NCI-H1417 (cell line): Measurements from ENCODE around the gene CLCF1.
"Not testable (repeated sequence)": the region's sequence is repeated elsewhere in the genome, so short reads cannot be mapped to it uniquely, and the experiment has no call there.

Source experiments
- DNase-seq, 3 experiments: peaks; one replicate each; lab custom pipeline; 2025; lab: John Stamatoyannopoulos, UW

Gene CLCF1

DNA sequence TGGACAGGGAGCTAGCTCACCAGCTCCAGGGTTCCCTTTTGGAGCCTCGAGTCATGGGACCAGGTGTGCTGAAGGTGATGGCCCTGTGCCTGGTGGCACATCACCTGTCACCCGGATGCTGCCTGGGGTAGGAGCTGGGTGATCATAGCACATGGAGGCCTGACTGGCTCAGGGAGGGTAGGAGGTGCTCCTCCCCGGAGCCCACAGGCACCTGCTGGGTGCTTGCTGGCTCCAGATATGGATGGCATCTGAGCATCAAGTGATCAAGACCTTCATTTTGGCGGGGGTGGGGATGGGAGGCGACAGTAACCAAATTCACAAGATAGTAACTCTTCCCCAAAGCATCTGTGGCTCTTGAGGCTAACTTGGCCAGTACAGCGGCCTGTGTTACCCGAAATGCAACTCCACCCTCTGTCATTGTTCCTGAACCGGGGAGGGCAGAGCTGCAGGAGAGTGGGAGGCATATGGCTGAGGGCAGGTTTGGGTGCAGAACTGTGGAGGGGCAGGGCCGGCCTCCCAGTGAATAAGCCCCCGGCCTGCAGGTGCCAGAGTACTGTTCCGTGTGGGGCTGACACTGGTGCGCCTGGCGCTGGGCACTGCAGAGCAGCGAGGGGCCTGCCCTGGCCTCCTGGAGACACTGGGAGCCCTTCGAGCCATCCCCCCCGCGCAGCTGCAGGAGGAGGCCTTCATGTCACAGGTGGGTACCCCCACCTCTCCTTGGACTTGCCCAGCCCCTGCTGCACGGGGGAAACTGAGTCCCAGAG lies 35.2 kb upstream of the CLCF1 start:
- DNase-seq: no peak

DNA sequence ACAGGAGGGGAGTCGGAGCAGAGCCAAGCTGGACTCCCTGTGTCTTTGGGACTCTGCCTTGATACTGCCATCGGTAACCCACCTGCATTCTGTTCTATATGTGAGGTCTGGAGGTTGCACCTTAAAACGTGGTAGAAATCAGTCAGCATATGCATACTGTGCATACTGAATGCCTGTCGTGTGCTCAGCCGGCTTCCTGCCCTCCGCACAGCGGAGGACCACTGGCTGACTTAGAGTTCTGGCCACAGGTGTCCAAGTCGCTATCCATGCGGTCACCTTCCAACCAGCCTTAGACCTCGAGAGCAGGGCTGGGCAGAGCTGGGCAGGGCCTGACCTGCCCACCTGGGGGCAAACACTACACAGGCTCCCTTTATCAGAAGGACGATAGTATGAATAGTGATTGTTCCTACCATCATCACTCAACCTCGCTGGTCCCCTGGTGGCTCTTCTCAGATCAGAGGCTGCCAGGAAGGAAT lies 34.3 kb upstream of the CLCF1 start:
- no peak for DNase-seq

DNA sequence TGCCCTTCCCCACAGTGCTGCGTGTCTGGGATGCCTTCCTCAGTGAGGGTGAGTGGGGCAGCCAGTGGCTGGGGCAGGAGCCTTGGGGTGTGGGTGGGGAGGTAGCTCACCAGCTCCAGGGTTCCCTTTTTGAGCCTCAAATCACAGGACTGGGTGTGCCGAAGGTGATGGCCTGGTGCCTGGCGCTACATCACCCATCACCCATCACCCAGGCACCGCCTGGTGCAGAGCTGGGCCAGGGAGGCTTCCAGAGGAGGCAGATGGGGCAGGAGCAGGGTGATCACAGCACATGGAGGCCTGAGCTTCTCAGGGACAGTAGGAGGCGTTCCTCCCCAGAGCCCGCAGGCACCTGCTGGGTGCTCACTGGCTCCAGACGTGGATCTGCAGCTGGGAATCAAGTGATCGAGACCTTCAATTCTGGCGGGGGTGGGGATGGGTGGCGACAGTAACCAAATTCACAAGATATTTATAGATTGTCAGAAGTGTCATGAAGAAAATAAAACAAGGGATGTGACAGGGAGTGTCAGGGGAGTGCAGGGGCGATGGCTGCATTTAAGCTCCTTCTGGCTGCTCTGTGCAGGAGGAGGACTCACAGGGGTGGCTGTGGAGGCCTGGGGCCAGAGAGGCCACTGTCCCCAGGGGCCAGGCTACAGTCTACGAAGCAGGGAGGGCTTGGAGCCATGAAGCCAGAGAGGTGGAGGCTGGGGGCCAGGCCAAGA lies 33.7 kb upstream of the CLCF1 start:
- peak in 2 of 3 experiments; percentile 32 to 60 for DNase-seq

DNA sequence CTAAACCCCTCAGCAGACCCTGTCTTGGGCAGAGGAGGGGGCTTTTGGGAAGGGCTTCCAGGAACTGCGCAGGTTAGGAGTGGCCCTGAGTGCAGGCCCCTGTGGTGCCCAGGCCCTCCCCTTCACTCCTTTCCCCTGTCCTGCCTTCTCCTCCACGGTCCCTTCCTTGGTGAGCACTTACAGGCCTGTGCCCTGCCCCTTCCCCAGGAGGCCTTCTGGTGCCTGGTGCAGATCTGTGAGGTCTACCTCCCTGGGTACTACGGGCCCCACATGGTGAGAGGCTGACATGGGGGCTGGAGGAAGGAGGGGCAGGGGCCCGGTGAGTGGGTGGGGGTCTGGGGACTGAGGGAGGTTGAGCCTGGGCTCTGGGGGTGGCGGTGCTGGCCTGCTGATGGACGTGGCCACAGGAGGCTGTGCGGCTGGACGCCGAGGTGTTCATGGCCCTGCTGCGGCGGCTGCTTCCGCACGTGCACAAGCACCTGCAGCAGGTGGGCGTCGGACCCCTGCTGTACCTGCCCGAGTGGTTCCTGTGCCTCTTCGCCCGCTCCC lies 33.1 kb upstream of the CLCF1 start:
- no peak for DNase-seq

DNA sequence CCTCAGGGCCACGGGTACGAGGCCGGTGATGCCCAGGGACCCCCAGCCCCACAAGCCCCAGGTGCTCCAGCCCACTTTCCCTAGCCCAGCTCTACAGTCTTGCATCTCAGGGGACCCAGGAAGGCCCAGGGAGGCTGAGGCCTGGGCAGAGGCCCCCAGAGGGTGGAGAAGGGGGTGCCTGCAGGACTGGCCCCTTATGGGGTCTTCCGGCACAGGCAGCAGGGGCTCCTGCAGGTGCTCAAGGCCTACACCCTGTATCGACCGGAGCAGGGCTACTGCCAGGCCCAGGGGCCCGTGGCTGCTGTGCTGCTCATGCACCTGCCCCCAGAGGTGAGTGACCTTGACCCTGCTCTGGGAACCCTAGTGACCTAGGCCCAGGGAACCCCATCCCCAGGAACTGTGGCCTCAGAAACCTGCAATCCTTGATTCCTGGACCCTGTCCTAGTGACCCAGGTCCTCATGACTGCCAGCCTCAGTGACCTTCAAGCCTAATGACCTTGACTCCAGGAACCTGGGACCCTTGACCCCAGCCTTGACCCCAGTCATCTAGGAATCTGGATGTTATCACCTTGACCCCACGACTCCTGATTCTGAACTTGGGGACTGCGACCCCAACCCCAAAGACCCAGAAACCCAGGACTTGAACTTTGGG lies 32.4 kb upstream of the CLCF1 start:
- no peak for DNase-seq

DNA sequence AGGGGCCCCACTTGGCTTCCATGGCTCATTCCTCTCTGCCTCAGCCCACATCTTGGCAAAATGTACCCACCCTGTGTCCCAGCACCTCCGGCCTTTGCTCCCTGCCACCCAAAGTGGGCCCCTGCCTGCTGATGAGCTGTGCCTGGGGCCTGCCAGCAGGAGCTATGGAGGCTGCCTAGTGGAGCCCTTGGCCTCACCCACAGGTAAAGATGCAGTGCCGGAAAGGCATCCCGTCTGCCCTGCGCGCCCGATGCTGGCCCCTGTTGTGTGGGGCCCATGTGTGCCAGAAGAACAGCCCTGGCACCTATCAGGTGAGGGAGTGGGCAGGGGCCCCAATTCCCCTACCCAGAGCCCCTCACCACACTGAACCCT lies 31.8 kb upstream of the CLCF1 start:
- DNase-seq: no peak

DNA sequence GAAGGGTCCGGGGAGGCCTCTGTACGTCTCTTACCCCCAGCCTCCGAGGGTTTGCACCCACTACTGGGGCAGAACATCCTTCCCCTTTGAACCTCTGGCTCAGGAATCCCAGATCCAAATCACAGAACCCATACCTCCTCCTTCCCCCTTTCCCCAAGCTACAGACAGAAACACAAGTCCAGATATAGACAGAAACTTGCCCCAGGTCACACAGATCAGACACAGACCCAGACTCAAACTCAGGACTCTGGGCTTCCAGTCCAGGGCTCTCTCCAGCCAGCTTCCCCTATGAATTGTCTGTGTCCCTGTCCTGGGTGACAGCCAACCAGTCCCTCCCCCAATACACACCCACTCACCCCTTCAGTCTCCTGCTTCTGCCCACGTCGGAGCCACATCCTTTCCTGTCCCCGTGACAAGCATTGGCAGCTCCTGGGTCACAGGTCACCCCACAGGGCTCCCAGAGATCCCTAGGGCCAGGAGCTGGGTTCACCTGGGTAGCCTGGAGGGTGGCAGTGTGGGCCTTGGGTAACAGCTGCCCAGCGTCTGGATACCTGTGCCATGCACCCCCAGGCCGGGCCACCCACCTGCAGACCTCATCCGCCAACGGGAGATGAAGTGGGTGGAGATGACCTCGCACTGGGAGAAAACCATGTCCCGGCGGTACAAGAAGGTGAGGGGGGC lies 31.3 kb upstream of the CLCF1 start:
- DNase-seq: no peak

DNA sequence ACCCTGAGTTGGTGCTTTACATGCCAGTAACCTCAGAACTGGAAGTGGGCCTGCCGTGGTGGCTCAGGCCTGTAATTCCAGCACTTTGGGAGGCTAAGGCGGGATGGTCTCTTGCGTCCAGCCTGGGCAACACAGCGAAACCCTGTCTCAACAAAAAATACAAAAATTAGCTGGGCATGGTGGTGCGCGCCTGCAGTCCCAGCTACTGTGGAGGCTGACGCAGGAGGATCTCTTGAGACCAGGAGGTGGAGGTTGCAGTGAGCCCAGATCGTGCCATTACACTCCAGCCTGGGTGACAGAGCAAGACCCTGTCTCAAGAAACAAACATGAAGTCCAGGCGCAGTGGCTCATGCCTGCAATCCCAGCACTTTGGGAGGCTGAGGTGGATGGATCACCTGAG lies 29.7 kb upstream of the CLCF1 start:
- not testable (repeated sequence) for DNase-seq

DNA sequence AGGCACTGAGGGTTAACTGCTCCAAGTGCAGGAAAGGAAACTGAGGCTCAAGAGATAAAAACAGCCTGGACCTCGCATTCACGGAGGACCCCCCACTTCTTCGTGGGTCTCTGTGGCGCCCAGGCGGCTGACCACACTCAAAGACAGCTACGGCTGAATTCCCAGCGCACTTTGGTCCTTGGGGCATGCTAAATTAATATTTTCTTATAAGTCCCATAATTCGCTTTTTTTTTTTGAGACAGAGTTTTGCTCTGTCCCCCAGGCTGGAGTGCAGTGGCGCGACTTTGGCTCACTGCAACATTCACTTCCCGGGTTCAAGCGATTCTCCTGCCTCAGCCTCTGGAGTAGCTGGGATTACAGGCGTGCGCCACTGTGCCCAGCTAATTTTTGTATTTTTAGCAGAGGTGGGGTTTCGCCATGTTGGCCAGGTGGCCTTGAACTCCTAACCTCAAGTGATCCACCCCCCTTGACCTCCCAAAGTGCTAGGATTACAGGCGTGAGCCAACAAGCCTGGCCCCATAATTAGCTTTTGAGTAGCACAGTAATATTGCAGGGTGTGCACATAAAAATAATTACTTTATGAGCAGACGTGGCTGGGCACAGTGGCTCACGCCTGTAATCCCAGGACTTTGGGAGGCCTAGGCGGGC lies 28.9 kb upstream of the CLCF1 start:
- DNase-seq: peak in 2 of 3 experiments; percentile 71 to 89

DNA sequence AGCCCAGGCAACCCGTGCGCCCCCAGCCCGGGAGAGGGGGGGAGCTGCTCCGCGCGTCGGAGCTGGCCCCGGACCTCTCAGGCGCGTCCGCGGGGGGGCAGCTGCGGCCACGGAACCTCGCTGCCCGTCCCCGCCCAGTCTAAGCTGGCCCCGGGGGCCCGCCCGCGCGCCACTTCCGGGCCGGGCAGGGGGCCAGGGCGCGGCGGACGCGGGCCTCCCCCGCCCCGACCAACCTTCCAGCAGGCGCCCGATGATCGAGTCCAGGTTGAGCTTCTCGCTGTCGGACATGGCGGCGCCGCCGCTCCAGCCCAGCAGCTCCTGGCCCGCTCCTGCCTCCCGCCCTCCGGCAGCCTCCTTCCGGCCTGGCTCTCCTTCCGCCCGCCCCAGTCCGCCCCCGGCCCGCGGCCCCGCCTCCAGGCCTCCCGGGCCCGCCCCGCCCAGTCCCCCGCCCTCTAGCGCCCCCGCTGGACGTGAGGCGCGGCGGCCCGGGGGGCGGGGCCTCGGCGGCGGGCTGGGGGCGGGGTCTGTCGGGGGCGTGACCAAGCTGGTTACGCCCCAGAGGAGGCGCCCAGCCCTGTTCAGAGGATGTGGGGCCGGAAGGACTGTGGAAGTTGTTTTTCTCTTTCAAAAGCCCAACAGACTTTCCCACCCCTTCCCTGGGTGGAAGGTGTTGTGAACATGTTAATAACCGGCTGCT lies 28.2 kb upstream of the CLCF1 start, which contains the start of gene PPP1CA:
TSS of gene PPP1CA (minus strand) at position 364 of the 697 bp plus-strand sequence. CDS start at position 288, 76 bp downstream.
- peak; percentile 81 to 98 (median 92) for DNase-seq

DNA sequence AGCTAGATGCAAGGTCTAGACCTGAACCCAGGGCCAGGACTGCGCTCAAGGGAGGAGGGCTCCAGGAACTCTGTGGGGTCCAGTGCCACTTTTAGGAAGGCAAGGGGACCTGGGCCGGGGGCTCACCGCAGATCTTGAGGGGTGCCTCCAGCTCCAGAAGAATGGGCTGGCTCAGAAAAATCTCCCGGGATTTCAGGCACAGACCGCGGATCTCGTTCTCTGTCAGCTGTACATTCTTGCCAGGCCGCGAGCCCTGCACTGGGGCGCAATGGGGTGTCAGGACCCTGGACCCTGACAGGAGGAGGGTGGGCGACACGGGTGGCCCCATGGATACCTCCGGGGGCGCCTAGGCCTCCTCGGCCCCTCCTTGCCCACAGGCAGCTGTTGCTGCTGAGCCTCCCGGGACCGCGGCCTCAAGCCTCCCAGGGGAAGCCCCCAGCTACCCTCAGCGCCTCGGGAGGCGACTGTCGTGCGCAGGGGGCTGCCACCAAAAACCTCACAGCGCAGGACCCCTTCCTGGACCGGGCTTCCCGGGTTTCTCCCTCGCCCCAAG lies 27.6 kb upstream of the CLCF1 start:
- no peak for DNase-seq

DNA sequence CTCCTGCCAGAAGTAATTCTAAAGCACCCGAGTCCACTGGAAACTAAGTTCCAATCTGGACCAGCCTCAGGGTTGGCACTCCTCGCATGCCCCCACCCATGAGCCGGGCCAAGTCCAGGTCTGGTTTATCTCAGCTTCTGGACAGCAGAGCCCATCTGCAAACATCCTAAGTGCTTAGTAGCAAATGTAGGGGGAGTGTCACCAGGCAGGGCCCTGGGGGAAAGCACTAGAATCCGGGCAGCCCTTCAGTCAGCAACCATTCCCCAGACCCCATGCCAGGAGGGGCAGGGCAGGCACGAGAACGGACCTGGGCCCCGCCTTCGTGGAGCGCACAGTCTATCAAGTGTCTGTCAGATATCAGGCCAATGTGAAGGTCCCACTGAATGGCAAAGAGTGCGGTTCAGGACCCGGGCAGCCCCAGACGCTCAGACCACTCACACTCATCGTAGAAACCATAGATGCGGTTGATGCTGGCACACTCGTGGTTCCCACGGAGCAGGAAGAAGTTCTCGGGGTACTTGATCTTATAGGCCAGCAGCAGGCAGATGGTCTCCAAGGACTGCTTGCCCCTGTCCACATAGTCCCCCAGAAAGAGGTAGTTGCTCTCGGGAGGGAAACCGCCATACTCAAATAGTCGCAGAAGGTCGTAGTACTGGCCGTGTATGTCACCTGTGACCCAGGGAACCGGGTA lies 27.0 kb upstream of the CLCF1 start:
- peak in 1 of 3 experiments; percentile 45 for DNase-seq

DNA sequence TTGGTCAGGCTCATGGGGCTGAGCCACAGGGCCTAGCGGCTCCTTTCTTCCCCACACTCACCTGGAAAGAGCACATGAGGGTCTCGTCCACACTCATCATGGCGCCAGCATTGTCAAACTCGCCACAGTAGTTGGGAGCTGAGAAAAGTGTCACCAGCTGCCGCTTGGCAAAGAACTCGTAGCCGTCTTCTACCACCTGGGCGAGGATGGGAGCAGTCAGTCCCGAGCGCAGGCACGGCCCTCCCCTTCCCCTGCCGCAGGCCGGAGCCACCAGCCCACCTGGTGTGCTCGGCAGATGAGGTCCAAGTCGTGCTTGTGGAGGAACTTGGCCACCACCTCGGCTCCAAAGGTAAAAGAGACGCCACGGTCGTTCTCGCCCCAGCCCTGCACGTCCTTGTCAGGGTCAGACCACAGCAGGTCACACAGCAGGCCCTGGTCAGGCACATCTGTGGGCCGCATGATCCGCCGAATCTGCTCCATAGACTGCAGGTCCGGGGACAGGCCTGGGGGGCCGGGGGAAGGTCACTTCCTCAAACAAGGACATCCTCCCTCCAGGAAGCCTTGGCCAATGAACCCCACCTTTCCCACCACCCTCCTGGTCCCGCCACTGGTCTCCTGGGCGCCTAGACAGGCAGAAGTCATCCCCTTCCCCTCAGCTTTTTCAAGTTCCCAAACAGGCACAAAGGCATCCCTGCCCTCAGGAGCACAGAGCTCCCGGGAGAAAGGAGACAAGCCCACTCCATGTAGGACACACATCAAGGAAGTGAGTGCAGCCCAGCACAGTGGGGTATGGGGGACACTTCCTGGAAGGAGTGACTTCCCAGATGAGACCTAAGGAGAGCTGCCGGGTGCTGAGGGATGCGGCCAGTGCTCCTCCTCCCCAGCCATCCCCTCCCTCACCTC lies 25.5 kb upstream of the CLCF1 start:
- no peak for DNase-seq

DNA sequence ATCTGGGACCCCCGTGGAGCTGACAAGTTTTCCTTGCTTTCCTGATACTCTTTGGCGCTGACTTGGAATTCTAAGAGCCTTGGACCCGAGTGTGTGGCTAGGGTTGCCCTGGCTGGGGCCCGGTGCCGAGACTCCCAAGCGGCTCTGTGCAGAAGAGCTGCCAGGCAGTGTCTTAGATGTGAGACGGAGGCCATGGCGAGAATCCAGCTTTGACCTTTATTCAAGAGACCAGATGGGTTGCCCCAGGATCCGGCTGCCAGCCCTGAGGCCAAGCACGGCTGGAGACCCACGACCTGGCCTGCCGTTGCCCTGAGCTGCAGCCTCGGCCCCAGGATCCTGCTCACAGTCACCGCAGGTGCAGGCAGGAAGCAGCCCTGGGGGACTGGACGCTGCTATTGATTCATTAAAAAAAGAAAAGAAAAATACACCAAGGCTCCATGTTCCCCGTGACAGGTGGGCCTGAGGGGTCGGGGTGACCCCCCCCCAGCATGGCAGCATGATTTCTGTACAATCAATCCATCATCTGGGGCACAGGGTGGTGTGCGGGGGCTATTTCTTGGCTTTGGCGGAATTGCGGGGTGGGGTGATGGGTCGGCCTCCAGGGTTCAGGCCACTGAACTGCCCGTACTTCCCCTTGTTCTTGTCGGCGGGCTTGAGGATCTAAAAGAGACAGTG lies 24.7 kb upstream of the CLCF1 start:
- DNase-seq: no peak

DNA sequence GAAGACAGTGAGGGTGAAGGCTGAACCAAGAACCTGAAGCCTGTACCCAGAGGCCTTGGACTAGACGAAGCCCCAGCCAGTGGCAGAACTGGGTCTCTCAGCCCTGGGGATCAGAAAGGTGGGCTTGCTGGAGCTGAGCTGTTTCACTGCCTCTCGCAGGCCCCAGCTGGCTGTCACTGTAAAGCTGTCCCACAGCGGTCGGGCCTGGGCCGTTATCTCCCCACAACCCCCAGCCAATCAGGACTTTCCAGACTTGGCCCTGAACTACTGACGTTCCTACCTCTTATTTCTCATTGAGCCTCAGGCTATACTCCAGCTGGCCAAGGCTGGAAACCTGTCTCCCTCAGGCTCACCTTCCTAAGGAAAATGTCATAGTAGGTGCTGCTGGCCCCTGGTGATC lies 24.1 kb upstream of the CLCF1 start:
- DNase-seq: no peak

DNA sequence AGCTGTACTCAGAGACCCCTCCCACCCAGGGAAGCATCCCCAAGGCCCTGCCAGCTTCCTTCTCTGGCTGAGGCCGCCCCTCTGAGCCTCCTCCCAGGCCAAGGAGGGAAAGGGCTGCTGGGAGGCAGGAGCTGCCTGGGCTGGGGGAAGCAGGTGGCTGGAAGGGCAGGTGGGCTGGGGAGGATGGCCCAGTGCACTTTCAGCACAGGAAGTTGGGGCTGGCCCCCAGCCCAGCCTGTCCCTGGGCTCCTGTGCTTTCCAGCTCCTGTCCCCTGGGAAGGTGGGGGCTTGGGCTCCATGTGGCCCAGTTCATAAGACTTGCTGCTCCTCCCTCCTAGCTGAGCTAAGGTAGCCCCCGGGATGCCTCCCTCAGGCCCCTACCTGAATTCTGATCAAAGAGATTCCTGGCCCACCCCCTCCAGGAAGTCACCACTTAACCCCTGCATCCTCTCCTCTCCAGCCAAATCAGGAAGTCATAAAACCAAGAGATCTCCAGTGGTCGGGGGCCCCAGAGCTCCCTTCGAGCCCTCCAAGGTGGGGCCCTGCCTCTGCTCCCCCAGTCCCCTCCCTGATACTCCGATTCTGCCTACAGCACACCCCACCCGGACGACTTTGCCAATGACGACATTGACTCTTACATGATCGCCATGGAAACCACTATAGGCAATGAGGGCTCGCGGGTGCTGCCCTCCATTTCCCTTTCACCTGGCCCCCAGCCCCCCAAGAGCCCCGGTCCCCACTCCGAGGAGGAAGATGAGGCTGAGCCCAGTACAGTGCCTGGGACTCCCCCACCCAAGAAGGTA lies 23.4 kb upstream of the CLCF1 start:
- DNase-seq: no peak

DNA sequence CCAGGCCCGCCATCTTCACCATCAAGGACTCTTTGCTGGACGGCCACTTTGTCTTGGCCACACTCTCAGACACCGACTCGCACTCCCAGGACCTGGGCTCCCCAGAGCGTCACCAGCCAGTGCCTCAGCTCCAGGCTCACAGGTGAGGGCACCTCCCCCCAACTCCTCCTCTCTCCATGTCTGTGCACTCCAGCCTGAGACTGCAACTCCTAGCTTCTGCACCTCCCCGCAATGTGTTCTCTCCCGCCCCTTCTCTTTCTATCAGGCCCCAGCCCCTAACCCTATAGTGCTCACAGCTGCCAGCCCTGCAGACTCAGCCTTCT lies 22.8 kb upstream of the CLCF1 start:
- no peak for DNase-seq
